ENCODE measurements around the gene SLC44A4. TPM values are rescaled to one million over a fixed set of nuclear protein-coding genes. Genes with fewer than 3 reads are reported as not detected.
"Not testable (repeated sequence)": the region's sequence is repeated elsewhere in the genome, so short reads cannot be mapped to it uniquely, and the experiment has no call there.

The SLC44A4 gene
- total RNA-seq, 2 experiments from 2014 or later = 0.20 TPM; not detected in 1

GRCh38 chr6:31860349-31860748 lies 18.4 kb downstream of the SLC44A4 start:
- intact Hi-C loops (cut with DNase I, micrococcal nuclease) = loop anchor here in 1 of 2 experiments (2.0 to 10.0 kb wide), 2 partner anchors 36 to 1434 kb away; partner anchors contain the start of genes EHMT2 and RGL2
- peaks cover 41% of the 10 kb centered on the region for H3K36me3 Mint-ChIP-seq (ENCODE audit: low read depth)
- Histone ChIP-seq H3K27me3 (ENCODE audit: control insufficient read depth in 1 of 2, insufficient read depth in 2 of 2, low read length in 2 of 2) (no peaks in the 10 kb centered on the region), H3K9me3 (ENCODE audit: control insufficient read depth in 1 of 2, insufficient read depth in 1 of 2, low read length in 2 of 2) (no peaks in the 10 kb centered on the region), H3K36me3 (ENCODE audit: insufficient read depth, low read length) (peaks cover 39% of the 10 kb centered on the region), H3K4me3 (ENCODE audit: low read length) (no peak overlapping the region), H3K4me1 (ENCODE audit: insufficient read depth, low read length) (peaks cover 37% of the 10 kb centered on the region), H3K27ac (ENCODE audit: low read depth in 1 of 2, low read length in 2 of 2) (no peak overlapping the region)
- ATAC-seq (ENCODE audit: poor library complexity) (no peak), DNase-seq (no peak)
- no peaks in the 10 kb centered on the region for H3K27me3 Mint-ChIP-seq
- no peak for TF ChIP-seq CTCF (IDR thresholded peaks at IDR 0.05)
- H3K4me3 Mint-ChIP-seq = no peak overlapping the region
- POLR2A ChIA-PET = no interaction called here
- H3K27ac Mint-ChIP-seq = no peak overlapping the region
- peaks cover 28% of the 10 kb centered on the region for H3K4me1 Mint-ChIP-seq (ENCODE audit: low read depth)
- H3K9me3 Mint-ChIP-seq = no peaks in the 10 kb centered on the region
- CTCF ChIA-PET = no interaction called here

DNA sequence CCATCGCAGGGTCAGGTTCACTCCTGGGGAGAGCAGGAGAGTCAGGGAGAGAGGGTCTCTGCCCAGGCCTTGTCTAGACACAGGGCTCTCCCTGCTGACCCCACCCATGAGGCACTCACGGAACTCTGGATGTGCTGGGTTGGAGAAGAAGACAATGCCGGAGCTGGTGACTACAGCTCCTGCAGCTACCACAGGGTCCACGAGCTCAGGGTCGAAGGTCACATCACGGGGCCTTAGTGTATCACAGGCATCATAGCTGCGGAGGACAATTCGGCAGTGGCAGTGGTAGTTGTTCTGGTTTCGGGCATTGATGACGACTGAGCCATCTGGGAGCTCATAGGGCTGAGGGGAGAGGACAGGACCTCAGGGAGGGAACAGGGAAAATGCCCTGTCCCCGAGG lies 18.9 kb downstream of the SLC44A4 start:
- H3K4me1 ChIP-seq (ENCODE audit: insufficient read depth, low read length) = peaks cover 35% of the 10 kb centered on the region
- no peaks in the 10 kb centered on the region for H3K9me3 Mint-ChIP-seq
- peak overlapping the region; percentile 69 for H3K4me3 Mint-ChIP-seq
- H3K4me1 Mint-ChIP-seq (ENCODE audit: low read depth) = peaks cover 28% of the 10 kb centered on the region
- intact Hi-C loops (cut with DNase I, micrococcal nuclease) = loop anchor here in 1 of 2 experiments (2.0 to 10.0 kb wide), 2 partner anchors 37 to 1435 kb away; partner anchors contain the start of genes EHMT2 and RGL2
- H3K9me3 ChIP-seq (ENCODE audit: control insufficient read depth in 1 of 2, insufficient read depth in 1 of 2, low read length in 2 of 2) = no peaks in the 10 kb centered on the region
- H3K27me3 ChIP-seq (ENCODE audit: control insufficient read depth in 1 of 2, insufficient read depth in 2 of 2, low read length in 2 of 2) = no peaks in the 10 kb centered on the region
- CTCF ChIA-PET = no interaction called here
- H3K36me3 Mint-ChIP-seq (ENCODE audit: low read depth) = peaks cover 41% of the 10 kb centered on the region
- TF ChIP-seq CTCF (IDR thresholded peaks at IDR 0.05) = no peak
- no peak for ATAC-seq (ENCODE audit: poor library complexity)
- no peak overlapping the region for H3K4me3 ChIP-seq (ENCODE audit: low read length)
- DNase-seq = no peak
- H3K27me3 Mint-ChIP-seq = no peaks in the 10 kb centered on the region
- H3K27ac Mint-ChIP-seq = no peak overlapping the region
- H3K36me3 ChIP-seq (ENCODE audit: insufficient read depth, low read length) = peaks cover 39% of the 10 kb centered on the region
- no peak overlapping the region for H3K27ac ChIP-seq (ENCODE audit: low read depth in 1 of 2, low read length in 2 of 2)
- POLR2A ChIA-PET = interaction anchor here (1.0 kb wide), 1 partner anchor 24 kb away, joined by 4 read pairs; no protein-coding TSS in a partner anchor

- no peak overlapping the region for H3K4me3 Mint-ChIP-seq
- H3K27ac ChIP-seq (ENCODE audit: low read depth in 1 of 2, low read length in 2 of 2) = no peak overlapping the region
- H3K27ac Mint-ChIP-seq = no peak overlapping the region
- H3K36me3 Mint-ChIP-seq (ENCODE audit: low read depth) = peaks cover 38% of the 10 kb centered on the region
- intact Hi-C loops (cut with DNase I, micrococcal nuclease) = no loop called here
- no peak for DNase-seq
- CTCF ChIA-PET = no interaction called here
- H3K36me3 ChIP-seq (ENCODE audit: insufficient read depth, low read length) = peaks cover 39% of the 10 kb centered on the region
- POLR2A ChIA-PET = no interaction called here
- no peaks in the 10 kb centered on the region for H3K9me3 Mint-ChIP-seq
- no peaks in the 10 kb centered on the region for H3K9me3 ChIP-seq (ENCODE audit: control insufficient read depth in 1 of 2, insufficient read depth in 1 of 2, low read length in 2 of 2)
- ATAC-seq (ENCODE audit: poor library complexity) = no peak
- no peak for TF ChIP-seq CTCF (IDR thresholded peaks at IDR 0.05)
- H3K27me3 ChIP-seq (ENCODE audit: control insufficient read depth in 1 of 2, insufficient read depth in 2 of 2, low read length in 2 of 2) = no peaks in the 10 kb centered on the region
- H3K27me3 Mint-ChIP-seq = no peaks in the 10 kb centered on the region
- peaks cover 21% of the 10 kb centered on the region for H3K4me1 Mint-ChIP-seq (ENCODE audit: low read depth)
- H3K4me1 ChIP-seq (ENCODE audit: insufficient read depth, low read length) = peaks cover 23% of the 10 kb centered on the region
- no peak overlapping the region for H3K4me3 ChIP-seq (ENCODE audit: low read length)
Measured at GRCh38 chr6:31858707-31859106, 20.1 kb downstream of the SLC44A4 start.

GRCh38 chr6:31857774-31858173 lies 21.0 kb downstream of the SLC44A4 start:
- H3K27ac ChIP-seq (ENCODE audit: low read depth in 1 of 2, low read length in 2 of 2); ATAC-seq (ENCODE audit: poor library complexity); H3K4me3 ChIP-seq (ENCODE audit: low read length); DNase-seq; intact Hi-C loops (cut with DNase I, micrococcal nuclease); POLR2A ChIA-PET; H3K27me3 Mint-ChIP-seq; H3K27ac Mint-ChIP-seq; H3K4me3 Mint-ChIP-seq; H3K9me3 ChIP-seq (ENCODE audit: control insufficient read depth in 1 of 2, insufficient read depth in 1 of 2, low read length in 2 of 2); CTCF ChIA-PET; H3K27me3 ChIP-seq (ENCODE audit: control insufficient read depth in 1 of 2, insufficient read depth in 2 of 2, low read length in 2 of 2); H3K9me3 Mint-ChIP-seq: not testable (repeated sequence)
- peaks cover 39% of the 10 kb centered on the region for H3K36me3 ChIP-seq (ENCODE audit: insufficient read depth, low read length)
- peaks cover 16% of the 10 kb centered on the region for H3K4me1 Mint-ChIP-seq (ENCODE audit: low read depth)
- peaks cover 34% of the 10 kb centered on the region for H3K36me3 Mint-ChIP-seq (ENCODE audit: low read depth)
- H3K4me1 ChIP-seq (ENCODE audit: insufficient read depth, low read length) = peaks cover 16% of the 10 kb centered on the region

DNA sequence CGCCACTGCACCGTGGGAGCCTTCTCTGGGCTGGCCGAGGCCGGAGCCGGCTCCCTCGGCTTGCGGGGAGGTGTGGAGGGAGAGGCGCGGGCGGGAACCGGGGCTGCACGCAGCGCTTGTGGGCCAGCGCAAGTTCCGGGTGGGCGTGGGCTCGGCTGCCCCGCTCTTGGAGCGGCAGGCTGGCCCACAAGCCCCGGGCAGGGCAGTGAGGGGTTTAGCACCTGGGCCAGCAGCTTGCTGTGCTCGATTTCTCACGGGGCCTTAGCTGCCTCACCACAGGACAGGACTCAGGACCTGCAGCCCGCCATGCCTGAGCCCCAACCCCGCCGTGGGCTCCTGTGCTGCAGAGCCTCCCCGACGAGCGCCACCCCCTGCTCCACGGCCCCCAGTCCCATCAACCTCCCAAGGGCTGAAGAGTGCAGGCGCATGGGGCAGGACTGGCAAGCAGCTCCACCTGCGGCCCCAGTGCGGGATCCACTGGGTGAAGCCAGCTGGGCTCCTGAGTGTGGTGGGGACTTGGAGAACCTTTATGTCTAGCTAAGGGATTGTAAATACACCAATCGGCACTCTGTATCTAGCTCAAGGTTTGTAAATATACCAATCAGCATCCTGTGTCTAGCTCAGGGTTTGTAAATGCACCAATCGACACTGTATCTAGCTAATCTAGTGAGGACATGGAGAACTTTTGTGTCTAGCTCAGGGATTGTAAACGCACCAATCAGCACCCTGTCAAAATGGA lies 26.6 kb downstream of the SLC44A4 start:
- H3K27me3 Mint-ChIP-seq, H3K4me3 Mint-ChIP-seq, POLR2A ChIA-PET: not testable (repeated sequence)

More for the DNA sequence above, 26.6 kb downstream of the SLC44A4 start:
- ATAC-seq (ENCODE audit: poor library complexity); H3K36me3 ChIP-seq (ENCODE audit: insufficient read depth, low read length); H3K4me3 ChIP-seq (ENCODE audit: low read length); intact Hi-C loops (cut with DNase I, micrococcal nuclease); H3K27me3 ChIP-seq (ENCODE audit: control insufficient read depth in 1 of 2, insufficient read depth in 2 of 2, low read length in 2 of 2); H3K27ac Mint-ChIP-seq; H3K9me3 ChIP-seq (ENCODE audit: control insufficient read depth in 1 of 2, insufficient read depth in 1 of 2, low read length in 2 of 2); H3K4me1 ChIP-seq (ENCODE audit: insufficient read depth, low read length); H3K9me3 Mint-ChIP-seq; CTCF ChIA-PET; H3K27ac ChIP-seq (ENCODE audit: low read depth in 1 of 2, low read length in 2 of 2); H3K4me1 Mint-ChIP-seq (ENCODE audit: low read depth); H3K36me3 Mint-ChIP-seq (ENCODE audit: low read depth); DNase-seq: not testable (repeated sequence)
